ENCODE measurements around the gene KRTAP9-1.

DNA sequence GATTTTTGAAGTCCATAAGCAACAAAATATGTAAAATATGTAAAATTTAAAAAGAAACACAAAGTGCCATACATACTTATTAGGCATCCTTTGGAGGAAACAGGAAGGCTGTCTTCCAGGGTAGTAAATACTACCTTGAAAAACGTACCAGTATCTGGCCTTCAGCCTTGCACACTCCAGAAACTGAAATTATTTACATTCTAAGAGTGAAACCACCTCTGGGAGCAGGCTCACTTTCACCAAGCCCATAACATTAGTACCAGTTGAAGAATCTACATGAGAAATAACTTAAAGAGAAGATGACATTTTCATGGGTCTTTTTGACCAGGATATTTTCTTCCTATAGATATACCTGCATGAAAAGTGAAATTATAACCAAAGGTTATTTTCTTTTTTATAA is 6.4 kb downstream of the KRTAP9-1 start:
- TF ChIP-seq, protein P1, sequence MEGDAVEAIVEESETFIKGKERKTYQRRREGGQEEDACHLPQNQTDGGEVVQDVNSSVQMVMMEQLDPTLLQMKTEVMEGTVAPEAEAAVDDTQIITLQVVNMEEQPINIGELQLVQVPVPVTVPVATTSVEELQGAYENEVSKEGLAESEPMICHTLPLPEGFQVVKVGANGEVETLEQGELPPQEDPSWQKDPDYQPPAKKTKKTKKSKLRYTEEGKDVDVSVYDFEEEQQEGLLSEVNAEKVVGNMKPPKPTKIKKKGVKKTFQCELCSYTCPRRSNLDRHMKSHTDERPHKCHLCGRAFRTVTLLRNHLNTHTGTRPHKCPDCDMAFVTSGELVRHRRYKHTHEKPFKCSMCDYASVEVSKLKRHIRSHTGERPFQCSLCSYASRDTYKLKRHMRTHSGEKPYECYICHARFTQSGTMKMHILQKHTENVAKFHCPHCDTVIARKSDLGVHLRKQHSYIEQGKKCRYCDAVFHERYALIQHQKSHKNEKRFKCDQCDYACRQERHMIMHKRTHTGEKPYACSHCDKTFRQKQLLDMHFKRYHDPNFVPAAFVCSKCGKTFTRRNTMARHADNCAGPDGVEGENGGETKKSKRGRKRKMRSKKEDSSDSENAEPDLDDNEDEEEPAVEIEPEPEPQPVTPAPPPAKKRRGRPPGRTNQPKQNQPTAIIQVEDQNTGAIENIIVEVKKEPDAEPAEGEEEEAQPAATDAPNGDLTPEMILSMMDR (IDR thresholded peaks at IDR 0.05) = no peak
- TF ChIP-seq POLR2A (IDR thresholded peaks at IDR 0.05) = no peak
